GM19438 (cell line): ENCODE results near the gene CCBE1.
"Not testable (repeated sequence)": the region's sequence is repeated elsewhere in the genome, so short reads cannot be mapped to it uniquely, and the experiment has no call there.

Experiments used
- ATAC-seq: cut with Tn5 transposase; IDR thresholded peaks from one replicate; pipeline ENCODE4 v1.9.1; 2021; ENCODE audit warnings: low read depth; ENCODE audit not compliant: unreplicated experiment

CCBE1 gene

GRCh38 chr18:59659508-59660170 lies 37.6 kb downstream of the CCBE1 start:
- ATAC-seq: no peak

DNA sequence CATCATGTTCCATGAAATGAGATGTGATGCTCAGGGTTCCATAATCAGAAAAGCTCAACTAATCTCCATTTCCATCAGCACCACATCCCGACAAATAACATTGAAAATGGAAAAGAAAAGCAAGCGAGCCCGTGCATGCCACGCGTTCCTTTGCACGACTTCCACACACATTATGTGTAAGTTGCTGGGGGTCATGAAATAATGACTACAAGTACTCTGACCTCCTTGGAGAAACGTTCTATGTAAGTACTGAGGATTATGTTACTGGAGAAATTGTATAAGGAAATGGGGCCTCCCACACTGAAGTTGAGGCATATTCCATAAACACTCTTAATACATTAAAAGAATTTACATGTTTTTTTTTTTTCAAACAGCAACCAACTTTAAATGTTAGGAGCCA lies 38.3 kb downstream of the CCBE1 start:
- ATAC-seq: no peak

GRCh38 chr18:59657012-59657411 lies 40.2 kb downstream of the CCBE1 start:
- ATAC-seq: no peak

DNA sequence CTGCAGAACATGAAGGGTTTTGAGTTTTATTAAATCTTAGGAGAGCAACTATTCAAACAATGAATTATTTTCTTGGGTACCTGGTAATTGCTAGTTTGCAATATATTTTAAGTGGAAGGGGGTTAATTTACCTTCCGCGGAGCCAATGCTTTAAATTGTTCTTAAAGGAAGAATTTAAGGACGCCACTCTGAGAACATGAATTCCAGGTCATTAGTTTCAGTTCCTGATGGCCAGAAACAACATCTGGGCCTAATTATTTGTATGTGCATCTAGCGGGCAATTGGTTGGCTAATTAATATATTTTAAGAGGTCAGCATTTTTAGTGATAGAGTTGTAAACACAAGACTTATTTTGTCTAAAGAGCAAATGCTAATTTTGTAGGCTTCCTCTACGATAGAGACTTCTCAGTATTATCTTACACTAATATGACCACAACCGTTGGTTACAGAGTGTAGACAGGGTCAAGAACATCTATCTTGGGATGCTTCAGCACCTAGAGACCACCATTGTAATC lies 40.8 kb downstream of the CCBE1 start:
- ATAC-seq: no peak

DNA sequence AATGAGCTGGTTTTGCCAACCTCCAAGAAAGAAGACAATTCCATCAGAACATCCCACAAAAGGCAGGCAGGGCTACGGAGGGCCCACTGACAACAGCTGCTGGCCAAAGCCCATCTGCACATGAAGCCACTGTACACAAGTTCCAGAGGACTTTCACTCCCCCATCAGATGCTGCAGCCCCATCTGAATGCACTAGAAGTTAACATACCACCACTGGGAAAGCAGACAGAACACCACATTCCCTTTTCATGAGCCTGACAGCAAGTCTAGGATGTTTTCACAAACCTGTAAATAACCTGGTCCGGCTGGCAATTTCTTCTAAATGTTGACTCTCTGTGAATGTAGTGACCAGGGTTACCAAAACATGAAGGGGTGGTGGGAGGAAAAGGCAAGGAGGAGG lies 41.5 kb downstream of the CCBE1 start:
- ATAC-seq: no peak

GRCh38 chr18:59651071-59651470 lies 46.2 kb downstream of the CCBE1 start:
- ATAC-seq: no peak

DNA sequence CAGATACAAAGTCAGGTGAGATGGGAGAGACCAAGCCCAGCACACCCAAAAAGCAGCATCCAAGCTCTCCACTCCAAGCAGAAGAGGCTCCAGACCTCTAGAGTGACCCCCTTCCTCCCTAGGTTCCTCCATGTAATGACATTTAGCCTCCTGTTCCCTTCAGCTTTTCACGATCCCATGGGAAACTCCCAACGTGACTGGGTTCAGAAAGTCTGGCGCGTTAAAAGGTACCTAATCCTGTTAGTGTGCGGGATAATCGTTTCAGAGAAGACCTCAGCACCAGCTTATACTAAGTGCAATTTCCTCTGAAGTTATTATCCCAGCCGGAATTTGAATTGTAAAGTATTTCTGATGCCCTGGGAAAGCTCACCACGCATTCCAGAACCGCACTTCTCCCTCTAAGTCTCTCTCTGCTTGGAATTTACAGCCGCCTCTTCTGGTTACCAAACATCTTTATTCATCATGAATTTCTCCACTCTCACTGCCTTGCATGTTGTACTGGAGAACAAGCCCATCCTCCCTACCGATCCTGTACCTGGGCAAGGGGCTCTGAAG lies 46.9 kb downstream of the CCBE1 start:
- ATAC-seq: no peak

DNA sequence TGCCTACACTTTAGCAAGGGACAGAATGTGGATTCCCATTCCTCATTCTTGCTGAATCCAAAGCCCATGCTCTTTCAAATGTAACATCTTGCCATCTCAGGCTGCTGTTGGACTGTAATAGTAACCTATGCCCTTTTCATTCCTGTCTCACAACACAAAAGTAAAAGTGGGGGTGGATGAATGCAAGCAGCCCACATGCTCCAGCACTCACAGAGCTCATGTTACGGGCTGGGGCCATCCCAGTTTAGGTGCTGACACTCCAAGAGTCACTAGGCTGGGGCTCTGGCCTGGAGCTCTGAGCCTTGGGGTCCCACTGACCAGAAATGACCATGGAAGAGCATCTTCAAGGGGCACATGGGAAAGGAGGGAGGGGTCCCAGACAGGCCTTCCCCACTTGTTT lies 47.6 kb downstream of the CCBE1 start:
- no peak for ATAC-seq

GRCh38 chr18:59648469-59648868 lies 48.8 kb downstream of the CCBE1 start:
- not testable (repeated sequence) for ATAC-seq

DNA sequence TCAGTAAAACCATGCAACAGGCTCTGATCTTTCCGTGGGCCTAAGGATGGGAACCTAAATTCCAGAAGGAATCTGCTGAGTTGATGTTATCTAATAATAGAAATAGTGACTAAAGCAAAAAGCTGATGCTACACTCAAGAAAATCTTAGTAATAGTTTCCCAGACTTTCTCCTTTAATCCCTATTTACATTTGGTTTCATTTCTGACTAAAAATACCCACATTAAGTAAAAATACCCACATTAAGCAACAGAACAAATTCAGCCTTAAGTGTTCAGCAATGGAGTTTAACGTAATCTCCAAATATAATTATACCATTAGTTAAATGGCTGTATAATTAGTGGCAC lies 50.3 kb downstream of the CCBE1 start:
- no peak for ATAC-seq

DNA sequence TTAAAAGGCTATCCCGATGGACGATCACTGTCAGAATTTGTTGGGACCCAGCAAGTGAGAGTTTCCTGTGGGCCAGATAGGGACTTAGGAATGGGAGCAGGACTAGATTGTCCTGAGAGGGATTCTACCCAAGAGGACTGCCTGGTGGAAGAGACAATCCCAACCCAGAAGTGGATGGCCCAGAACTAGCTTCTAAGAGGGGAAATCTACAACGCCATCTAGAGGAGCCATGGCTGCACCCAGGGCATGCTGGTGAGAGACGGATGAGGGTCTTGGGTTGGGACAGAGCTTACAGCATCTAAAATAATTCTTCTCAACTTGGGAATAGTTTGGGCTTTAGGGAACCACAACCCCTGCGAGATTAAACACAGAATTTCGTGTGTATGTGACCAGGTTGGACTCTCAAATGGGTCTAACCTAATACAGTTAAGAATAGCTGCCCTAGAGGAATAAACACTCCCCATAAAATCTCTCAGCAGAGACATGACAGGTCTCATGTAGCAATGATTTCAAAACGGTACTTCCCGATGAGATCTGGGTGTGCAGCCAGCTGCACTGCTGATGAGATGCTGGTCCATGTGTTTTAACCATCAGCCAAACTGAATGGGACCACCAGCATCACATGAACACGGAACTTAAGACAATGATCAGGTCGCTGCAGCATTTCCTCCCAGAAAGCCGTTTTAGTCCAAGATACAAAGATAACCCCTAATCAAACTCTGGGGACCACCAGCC lies 50.8 kb downstream of the CCBE1 start:
- ATAC-seq: no peak

GRCh38 chr18:59643740-59644139 lies 53.5 kb downstream of the CCBE1 start:
- no peak for ATAC-seq

- no peak for ATAC-seq
Measured at GRCh38 chr18:59640721-59641120, 56.5 kb downstream of the CCBE1 start.

DNA sequence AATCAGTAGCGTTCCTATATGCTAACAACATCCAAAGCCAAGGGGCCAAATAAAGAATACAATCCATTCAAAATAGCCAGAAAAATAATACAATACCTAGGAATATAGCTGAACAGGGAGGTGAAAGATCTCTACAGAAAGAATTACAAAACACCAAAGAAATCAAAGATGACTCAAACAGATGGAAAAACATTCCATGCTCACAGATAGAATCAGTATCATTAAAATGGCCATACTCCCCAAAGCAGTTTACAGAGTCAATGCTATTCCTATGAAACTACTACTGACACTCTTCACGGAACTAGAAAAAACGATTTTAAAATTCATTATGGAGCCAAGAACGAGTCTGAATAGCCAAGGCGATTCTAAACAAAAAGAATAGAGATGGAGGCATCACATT lies 57.4 kb downstream of the CCBE1 start:
- ATAC-seq: no peak

DNA sequence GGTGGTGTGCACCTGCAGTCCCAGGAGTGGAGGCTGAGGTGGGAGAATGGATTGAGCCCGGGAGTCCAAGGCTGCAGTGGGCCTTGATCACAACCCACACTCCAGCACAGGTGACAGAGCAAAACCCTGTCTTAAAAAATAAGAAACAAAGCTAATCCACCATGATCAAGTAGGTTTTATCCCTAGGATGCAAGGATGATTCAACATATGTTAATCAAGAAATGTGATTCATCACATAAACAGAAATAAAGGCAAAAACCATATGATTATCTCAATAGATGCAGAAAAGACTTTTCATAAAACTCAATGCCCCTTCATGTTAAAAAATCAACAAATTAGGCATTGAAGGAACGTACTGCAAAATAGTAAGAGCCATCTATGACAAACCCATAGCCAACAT lies 58.1 kb downstream of the CCBE1 start:
- no peak for ATAC-seq

GRCh38 chr18:59633961-59634485 lies 63.2 kb downstream of the CCBE1 start:
- ATAC-seq: no peak

DNA sequence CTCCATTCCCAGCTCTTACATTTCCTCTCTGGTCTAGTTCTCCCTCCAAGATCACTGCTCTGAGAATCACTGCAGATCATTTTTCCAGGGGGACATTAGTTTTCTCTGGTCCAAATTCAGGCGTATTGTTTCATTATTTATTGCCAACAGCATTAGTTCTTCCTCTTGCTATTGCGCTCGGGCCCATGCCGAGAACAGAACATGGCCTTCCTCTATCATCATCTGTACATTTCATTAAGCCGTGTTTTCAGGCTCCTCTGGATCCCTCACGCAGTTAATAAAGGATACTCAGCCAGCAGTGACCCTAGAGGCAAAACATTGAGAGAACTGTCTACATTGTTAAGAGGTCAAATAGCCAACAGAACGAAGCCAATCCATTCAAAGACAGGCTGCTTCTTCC lies 63.9 kb downstream of the CCBE1 start:
- no peak for ATAC-seq

DNA sequence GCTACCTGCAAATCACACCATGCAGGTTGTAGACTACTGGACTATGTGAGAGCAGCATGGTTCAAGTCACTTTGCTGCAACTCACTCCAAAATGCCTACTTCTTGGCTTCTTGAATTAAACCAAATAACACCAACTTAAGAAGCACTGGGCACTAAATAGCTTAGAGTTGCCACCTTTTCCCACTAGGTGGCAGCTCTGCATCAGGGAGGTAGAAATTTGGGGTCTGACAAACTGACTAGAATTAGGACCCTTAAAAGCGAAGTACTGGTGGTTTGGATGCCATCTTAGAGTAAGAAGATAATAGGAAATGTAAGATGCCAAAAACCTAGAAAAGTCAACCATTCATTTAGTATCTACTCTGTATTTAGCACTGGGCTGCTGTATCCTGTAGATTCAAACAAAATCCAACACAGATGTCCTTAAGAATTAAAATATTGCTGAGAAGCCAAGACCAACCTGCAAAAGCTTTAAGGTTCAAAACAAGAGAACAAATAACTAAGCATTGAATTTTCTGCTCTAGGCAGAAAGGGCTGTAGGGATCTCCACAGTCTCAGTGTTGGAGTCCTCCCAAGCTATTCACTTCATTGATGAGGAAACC lies 65.5 kb downstream of the CCBE1 start:
- no peak for ATAC-seq

GRCh38 chr18:59629894-59630293 lies 67.3 kb downstream of the CCBE1 start:
- no peak for ATAC-seq

DNA sequence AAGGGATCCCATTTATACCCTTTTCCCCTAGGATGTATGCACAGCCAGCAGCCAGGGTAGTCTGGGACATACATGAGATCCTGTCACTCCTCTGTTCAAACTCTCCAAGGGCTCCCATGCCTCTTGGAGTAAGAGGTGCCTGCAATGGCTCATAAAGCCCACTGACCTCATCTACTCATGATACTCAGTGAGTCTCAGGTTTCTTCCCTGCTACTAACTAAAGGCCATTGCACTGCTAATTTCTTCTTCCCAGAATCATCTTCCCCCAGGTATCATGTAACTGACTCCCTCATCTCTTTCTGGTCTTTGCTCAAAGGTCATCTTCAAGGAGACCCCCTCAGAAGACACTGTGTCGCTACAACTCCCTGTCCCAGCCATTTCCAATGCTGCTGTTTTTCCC lies 68.2 kb downstream of the CCBE1 start:
- ATAC-seq: no peak

- no peak for ATAC-seq
Measured at GRCh38 chr18:59627414-59627813, 69.8 kb downstream of the CCBE1 start.
